ENCODE measurements around the gene MED27.

GRCh38 chr9:132044176-132044875, 35.3 kb downstream of the MED27 start:
- TF ChIP-seq CREB1 (IDR thresholded peaks at IDR 0.05) (no peak), CREB1 (CRISPR knock-in tag; IDR thresholded peaks at IDR 0.05) (no peak), RBFOX2 (IDR thresholded peaks at IDR 0.05; ENCODE audit: low read depth, low read length) (no peak), KLF6 (CRISPR knock-in tag; IDR thresholded peaks at IDR 0.05) (no peak), POLR2A (IDR thresholded peaks at IDR 0.05; ENCODE audit: insufficient read depth in 1 of 2, low read depth in 2 of 2, low read length in 2 of 2) (no peak), ZNF24 (IDR thresholded peaks at IDR 0.05) (no peak), REST (IDR thresholded peaks at IDR 0.05; ENCODE audit: borderline replicate concordance in 1 of 2, low read depth in 1 of 2, low read length in 2 of 2) (no peak), ATF7 (IDR thresholded peaks at IDR 0.05) (no peak), ATF7 (CRISPR knock-in tag; IDR thresholded peaks at IDR 0.05) (no peak), ZFX (CRISPR knock-in tag; IDR thresholded peaks at IDR 0.05; ENCODE audit: low read depth) (no peak), NPAS2 (CRISPR knock-in tag; IDR thresholded peaks at IDR 0.05; ENCODE audit: borderline replicate concordance) (no peak), ZNF556 (CRISPR knock-in tag; IDR thresholded peaks at IDR 0.05; ENCODE audit: borderline replicate concordance) (no peak)
- TF ChIP-seq, protein P1, sequence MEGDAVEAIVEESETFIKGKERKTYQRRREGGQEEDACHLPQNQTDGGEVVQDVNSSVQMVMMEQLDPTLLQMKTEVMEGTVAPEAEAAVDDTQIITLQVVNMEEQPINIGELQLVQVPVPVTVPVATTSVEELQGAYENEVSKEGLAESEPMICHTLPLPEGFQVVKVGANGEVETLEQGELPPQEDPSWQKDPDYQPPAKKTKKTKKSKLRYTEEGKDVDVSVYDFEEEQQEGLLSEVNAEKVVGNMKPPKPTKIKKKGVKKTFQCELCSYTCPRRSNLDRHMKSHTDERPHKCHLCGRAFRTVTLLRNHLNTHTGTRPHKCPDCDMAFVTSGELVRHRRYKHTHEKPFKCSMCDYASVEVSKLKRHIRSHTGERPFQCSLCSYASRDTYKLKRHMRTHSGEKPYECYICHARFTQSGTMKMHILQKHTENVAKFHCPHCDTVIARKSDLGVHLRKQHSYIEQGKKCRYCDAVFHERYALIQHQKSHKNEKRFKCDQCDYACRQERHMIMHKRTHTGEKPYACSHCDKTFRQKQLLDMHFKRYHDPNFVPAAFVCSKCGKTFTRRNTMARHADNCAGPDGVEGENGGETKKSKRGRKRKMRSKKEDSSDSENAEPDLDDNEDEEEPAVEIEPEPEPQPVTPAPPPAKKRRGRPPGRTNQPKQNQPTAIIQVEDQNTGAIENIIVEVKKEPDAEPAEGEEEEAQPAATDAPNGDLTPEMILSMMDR (CRISPR knock-in tag; IDR thresholded peaks at IDR 0.05): no peak
- TF ChIP-seq, protein P2, sequence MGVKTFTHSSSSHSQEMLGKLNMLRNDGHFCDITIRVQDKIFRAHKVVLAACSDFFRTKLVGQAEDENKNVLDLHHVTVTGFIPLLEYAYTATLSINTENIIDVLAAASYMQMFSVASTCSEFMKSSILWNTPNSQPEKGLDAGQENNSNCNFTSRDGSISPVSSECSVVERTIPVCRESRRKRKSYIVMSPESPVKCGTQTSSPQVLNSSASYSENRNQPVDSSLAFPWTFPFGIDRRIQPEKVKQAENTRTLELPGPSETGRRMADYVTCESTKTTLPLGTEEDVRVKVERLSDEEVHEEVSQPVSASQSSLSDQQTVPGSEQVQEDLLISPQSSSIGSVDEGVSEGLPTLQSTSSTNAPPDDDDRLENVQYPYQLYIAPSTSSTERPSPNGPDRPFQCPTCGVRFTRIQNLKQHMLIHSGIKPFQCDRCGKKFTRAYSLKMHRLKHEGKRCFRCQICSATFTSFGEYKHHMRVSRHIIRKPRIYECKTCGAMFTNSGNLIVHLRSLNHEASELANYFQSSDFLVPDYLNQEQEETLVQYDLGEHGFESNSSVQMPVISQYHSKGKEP (CRISPR knock-in tag; IDR thresholded peaks at IDR 0.05): no peak
